GM21528 (cell line): Measurements from ENCODE around the gene NUDCD2.
A peak's percentile ranks its signal among the peaks of the same experiment; 100 is the strongest.
"Not testable (repeated sequence)": the region's sequence is repeated elsewhere in the genome, so short reads cannot be mapped to it uniquely, and the experiment has no call there.

ENCODE experiments used
- ATAC-seq: cut with Tn5 transposase; IDR thresholded peaks from one replicate; pipeline ENCODE4 v1.9.1; 2021; ENCODE audit warnings: mild to moderate bottlenecking, moderate library complexity; ENCODE audit not compliant: unreplicated experiment, low FRiP score

NUDCD2 gene

DNA sequence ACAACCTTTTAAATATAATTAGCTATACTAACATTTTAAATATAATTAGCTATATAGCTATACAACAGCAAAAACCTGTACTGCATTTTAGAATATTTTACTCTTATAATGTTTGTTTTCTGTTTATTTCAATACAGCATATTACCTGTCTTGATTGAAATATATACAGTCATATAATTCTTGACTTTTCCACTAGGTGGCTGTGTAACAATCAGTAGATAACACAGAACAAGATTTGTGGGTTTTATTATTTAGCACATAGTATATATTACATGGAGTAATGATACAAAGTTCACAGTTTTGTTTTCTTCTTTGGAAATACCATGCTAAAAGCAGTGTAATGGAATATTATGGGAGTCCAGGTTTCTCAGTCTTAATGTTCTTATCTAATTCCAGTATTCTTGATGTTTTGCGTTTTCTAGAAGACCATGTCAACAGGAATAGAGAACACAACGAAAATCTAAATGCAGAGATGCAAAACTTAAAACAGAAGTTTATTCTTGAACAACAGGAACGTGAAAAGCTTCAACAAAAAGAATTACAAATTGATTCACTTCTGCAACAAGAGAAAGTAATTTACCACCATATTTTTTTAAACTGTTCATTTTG, 13.8 kb upstream of the NUDCD2 start:
- ATAC-seq: peak; percentile 74

DNA sequence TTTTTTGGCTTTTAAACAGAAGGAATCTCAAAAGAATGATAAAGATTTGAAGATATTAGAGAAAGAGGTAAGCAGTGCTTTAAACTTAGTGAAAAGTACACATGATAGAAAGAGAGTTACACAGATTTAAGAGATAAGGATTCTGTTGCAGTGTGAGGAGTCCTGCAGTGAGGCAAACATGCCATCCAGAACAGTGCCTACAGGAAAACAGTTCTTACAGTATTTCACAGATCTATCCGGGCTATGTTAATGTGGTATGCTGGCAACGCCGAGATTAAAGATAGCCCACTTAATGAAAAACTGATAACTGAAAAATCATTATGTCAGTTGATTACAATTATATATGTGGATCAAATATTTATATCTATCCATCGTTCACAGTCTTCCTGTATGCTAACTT, 7.8 kb upstream of the NUDCD2 start:
- ATAC-seq: no peak

DNA sequence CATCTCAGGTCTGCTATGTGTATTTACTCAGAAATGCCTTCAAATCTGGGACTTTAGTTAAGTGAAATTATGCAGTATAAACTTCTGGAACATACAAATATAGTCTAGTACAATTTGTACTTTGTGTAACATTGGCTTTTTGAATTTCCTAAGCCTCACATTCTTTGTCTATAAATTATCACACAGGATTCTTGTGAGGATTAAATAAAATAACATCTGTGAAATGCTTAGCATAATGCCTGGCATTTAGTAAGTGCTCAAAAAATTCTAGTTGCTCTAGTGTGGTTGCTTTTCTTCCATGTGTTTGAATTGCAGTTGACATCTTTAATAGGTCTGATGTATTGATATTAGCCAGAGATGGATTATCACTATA, 3.1 kb upstream of the NUDCD2 start:
- no peak for ATAC-seq

DNA sequence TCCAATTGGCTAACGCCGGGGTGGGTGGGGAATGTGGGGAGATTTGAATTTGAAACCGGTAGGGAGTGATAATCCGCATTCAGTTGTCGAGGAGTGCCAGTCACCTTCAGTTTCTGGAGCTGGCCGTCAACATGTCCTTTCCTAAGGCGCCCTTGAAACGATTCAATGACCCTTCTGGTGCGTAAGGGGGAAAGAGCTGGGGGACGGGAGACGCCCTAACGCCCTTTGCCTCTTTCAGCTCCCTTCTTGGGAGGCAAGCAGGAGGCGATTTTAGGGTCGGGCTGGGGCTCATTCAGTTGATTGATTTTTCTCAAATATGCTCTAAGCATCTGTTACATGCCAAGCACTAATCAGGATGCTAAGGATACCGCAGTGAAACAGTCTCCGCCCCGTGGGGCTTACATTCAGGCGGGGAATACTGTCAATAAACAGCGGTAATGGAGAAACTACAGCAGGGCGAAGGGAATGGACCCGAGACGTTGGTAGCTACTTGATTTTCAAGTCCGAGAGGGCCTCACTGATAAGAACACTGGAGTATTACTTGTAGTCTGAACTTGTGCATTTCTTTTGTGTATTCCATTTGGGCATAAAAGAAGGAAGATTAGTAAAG, 765 bp upstream of the NUDCD2 start, which contains the start of gene HMMR:
HMMR (plus strand) TSS at position 71 of the 610 bp plus-strand sequence; CDS start at position 132, 61 bp downstream.
- peak; percentile 0 for ATAC-seq

DNA sequence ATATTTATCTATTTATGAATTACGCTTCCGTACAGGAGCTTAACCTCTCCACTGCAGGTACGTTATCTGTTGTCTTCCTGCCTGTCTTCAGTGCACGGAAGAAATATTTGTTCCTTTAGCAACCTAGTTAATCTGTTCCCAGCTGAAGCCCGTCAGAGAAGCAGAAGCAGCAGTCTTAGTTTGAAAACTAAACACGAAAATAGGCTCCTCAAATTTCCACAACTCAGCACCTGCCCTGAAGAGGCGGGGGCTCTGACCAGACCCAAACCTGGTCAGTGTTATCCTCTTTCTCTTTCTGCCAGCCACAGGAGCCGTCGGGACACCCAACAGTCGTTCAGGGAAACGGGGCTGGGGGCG, 462 bp downstream of the NUDCD2 start:
- ATAC-seq: peak; percentile 11

DNA sequence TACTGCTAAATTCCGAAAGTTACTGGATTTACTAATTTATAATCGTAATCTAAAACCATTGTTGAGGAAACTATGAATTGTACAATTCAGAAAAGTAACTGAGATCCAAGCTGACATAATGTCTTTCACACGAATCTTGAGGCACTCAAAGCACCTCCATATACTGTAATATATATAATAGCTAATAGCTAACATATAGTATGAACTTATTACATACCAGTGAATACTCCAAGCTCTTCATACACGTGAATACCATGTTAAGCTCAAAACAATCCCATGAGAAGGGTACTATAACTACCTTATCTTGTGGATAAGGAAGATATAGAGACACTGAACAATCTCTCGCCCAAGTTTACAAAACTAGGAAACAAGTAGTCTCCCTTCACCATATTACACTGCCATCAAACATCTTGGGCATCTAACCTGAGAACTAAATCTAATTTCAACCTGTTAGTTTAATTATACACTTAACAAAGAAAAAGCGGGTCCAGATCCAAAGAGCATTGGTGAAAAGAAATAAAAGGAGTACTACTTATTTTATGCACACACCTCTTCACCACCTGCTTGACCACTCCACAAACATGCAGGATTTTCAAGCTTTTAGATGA, 1.0 kb downstream of the NUDCD2 start:
- no peak for ATAC-seq

DNA sequence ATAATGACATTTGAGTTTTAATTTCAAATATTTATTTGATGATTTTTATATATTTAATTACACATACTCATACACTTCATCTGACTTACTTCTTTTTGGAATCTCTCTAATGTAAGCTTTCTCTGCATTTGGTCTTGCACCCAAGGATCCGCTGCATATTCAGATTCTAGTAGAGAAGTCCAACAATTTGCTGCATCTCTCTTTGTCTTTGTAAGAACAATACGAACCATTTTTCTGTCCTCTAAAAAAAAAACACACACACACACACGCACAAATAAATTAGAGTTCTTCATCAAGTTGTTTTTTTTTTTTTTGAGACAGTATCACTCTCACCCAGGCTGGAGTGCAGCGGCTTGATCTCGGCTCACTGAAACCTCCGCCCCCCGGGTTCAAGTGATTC, 3.1 kb downstream of the NUDCD2 start:
- no peak for ATAC-seq

DNA sequence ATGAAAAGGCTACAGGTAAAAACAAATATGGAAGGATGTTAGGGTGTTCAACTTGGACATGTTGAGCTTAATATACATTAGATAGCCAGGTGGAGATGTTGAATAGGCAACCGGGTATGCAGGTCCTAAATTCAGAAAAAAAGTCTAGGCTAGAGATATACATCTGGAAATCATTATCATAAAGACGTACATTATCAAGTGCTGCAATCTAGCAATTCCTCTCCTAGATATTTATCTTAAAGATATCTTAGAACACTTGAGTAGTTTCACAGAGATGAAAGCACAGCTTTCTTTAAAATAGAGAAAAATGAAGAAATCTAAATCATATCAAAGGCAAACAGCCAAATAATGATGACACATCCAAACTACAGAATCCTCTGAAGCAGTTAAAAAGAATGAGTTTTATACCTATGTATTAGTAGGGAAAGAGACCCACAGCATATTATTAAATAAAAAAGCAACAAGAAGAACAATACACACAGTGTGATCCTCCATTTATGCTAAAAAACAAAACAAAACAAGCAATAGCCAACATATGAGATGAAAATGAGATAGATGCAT, 3.8 kb downstream of the NUDCD2 start:
- no peak for ATAC-seq

DNA sequence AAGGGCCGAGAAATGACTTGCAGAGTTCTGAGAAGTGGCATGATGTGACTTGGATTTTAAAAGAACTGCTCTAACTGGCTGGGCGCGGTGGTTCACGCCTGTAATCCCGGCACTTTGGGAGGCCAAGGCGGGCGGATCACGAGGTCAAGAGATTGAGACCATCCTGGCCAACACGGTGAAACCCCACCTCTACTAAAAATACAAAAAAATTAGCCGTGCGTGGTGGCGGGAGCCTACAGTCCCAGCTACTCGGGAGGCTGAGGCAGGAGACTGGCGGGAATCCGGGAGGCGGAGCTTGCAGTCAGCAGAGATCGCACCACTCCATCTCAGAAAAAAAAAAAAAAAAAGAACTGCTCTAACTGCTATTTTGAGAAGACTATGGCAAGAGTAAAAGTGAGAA, 4.5 kb downstream of the NUDCD2 start:
- ATAC-seq: not testable (repeated sequence)

DNA sequence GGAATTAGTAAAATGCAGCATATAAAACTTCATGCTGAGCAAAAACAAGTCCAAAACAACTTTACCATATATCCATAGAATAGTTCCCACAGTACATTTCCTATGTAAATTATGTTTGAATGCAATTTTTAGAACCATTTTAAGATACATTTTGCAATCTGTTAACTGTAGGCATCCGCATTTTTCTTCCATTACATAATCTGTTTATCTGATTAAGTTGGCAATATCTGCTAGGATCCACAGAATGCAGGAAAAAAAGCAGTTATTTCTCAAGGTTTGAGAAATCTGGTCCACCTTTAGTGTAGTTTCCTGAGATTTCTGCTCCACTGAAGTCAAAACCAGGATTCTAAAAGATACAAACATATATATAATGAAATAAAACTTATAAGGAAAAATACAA, 6.2 kb downstream of the NUDCD2 start:
- ATAC-seq: no peak

DNA sequence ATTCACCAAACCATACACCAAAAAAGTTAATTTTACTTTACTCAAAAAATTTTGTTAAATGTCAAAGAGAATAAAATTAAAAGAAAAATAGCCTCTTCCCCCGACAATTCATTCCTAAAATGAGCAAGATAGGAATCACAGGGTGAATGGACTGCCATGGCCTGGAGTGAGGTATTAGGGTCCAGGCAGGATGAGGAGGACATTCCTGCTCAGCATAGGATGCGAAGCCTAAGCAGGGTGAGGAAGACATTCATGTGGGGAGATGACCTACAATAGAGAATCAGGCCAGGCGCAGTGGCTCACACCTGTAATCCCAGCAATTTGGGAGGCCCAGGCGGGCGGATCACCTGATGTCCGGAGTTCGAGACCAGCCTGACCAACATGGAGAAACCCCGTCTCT, 8.4 kb downstream of the NUDCD2 start:
- ATAC-seq: no peak

DNA sequence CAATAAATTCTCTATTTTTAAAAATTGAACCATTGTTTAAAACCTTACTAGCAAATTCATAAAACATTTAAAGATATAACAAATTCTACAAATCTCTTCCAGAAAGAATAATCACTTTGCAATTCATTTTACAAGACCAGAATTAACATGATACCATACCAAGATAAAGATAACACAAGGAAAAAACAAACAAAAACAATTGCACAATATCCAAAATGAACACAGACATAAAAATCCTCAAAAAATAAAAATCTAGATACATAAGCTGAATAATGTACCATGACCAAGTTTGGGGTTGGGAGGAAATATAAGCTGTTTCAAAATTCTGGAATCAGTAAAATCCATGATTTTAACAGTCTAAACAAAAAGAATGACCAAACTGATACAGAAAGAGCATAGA, 11.4 kb downstream of the NUDCD2 start:
- no peak for ATAC-seq

DNA sequence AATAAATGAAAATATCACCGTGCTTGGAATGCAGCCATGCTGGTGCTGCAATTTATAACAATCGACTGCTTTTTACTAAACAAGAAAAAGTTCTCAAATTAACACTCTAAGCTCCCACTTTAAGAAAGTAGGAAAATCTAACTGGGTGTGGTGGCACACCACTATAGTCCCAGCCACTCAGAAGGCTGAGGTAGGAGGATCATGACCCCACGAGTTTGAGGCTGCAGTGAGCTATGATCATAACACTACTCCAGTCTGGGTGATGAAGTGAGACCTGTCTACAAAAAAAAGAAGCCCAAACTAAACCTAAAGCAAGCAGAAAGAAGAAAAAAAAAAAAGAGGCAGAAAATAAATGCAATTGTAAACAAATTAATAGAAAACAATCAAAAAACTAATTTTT, 12.0 kb downstream of the NUDCD2 start:
- no peak for ATAC-seq

DNA sequence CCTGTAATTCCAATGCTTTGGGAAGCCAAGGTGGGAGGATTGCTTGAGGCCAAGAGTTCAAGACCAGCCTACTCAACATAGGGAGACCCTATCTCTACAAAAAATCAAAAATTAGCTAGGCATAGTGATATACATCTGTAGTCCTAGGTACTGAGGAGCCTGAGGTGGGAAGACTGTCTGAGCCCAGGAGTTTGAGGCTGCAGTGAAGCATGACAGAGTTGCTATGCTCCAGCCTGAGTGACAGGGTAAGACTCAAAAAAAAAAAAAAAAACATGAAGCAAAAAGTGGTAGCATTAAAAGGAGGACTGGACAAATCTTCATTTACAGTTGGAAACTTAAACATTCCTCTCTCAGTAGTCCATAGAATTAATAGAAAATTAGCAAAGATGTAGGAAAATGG, 12.7 kb downstream of the NUDCD2 start:
- no peak for ATAC-seq

DNA sequence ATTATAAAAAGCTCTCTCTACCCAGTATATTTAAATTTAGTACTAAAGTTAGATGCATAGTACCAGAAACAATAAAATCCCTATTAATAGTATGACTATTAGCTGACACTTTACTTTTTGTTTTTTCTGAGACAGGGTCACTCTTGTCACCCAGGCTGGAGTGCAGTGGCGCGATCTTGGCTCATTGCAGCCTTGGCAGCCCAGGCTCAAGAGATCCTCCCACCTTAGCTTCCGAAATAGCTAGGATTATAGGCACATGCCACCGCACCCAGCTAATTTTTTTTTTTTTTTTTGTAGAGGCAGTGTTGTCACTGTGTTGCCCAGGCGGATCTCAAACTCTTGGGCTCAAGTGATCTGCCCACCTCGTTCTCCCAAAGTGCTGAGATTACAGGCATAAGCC, 14.6 kb downstream of the NUDCD2 start:
- ATAC-seq: no peak

DNA sequence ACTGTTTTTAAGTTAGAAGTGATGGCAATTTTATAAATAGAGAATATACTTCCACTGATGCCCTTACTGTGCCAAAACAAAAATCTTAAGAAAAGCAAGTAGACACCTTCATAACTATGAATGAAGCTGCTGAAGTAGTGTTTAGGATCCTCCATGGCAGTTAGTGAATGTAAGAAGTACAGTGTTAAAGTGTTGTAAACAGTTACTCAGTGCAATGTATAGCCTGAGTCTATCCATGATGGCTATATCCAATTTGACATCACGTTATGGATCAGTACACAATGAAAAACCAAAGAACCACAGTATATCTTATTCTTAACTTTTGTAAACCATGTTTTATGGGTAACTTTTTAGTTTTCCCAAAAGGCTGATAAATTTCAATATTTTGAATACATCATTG, 15.4 kb downstream of the NUDCD2 start:
- ATAC-seq: no peak

DNA sequence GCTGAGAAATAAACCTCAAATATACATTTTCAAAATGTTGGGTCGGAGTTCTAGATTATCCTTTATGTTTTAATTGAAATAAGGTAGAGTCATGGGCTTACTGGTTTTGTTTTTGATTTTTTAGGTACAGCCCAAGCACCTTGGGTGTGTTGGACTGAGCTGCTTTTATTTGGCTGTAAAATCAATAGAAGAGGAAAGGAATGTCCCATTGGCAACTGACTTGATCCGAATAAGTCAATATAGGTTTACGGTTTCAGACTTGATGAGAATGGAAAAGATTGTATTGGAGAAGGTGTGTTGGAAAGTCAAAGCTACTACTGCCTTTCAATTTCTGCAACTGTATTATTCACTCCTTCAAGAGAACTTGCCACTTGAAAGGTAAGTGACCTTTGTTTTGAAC, 18.9 kb downstream of the NUDCD2 start:
- ATAC-seq: no peak

DNA sequence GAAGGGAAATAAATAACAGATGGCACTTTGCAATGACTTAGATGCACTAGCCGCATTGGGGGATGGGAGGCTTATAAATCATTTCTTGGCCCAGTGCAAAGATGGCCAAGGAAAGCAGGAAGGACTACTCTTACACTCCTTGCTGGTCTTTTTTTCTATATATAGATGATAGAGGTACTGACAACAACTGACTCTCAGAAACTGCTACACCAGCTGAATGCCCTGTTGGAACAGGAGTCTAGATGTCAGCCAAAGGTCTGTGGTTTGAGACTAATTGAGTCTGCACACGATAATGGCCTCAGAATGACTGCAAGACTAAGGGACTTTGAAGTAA, 20.8 kb downstream of the NUDCD2 start:
- ATAC-seq: no peak

DNA sequence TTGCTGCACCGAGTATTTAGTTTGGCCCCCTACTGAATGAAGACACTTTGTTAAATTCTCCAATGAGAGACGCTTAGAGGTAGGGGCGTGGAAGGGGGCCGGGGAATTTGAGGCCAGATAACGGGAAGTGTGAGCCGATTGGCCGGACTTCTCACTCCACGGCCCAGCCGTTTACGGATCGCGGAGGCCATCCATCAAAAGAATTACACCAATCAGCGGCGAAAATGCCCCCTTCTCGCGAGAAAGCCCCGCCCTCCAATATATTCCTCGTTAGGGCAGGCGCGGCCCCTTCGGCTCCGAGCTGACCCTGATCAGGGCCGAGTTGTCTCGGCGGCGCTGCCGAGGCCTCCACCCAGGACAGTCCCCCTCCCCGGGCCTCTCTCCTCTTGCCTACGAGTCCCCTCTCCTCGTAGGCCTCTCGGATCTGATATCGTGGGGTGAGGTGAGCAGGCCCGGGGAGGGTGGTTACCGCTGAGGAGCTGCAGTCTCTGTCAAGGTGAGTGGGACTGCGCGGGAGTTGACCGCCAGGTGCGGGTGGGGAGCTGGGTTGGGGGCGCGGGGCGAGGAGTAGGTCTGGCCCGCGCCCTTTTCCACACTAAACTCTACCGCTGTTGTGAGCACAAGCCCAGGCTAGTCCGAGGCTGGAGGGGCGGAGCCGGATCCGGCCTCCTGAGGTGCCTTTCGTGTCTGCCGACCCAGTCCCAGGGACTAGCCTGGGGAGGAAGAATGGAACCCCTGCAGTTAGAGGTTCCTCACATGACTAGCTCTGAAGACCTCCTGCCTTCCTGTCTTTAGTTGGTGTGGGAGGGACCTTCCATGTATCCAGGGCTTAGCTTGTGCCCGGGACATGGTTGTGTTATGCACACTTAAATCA, 22.4 kb downstream of the NUDCD2 start, which contains the start of gene CCNG1:
CCNG1 (plus strand) TSS at position 287 of the 874 bp plus-strand sequence. CDS start 1,662 bp downstream, outside the sequence.
- ATAC-seq: peak; percentile 99

DNA sequence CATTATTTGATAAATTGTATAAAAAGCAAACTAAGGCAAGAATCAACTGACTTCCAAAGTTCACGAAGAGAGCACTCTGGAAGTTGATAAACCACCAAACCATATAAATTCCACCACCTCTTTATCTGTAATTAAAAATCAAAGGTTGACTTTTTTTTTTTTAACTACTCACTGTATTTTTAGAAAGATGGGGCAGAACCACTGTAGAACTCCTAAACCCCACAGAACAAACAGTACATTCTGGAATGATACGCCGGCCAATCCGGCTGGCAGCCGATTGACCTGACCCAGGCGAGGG, 22.9 kb downstream of the NUDCD2 start:
- ATAC-seq: no peak

DNA sequence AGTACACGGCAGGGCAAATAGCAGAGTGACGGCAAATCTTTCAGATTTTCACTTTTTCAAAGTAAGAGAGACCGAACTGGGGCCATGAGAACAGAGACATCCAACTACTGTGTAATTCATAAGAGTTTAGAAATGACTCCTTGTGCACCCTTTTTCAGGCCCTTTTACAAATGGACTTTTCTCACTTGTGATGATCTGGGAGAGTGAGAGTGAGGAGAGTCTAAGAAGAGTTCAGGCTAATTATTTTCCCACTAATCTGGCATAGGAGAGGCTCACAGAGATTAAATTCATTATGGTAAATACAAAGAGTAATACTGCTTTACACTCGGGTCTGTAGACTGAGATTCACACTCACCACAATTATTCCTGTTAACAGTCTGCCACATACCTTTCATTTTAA, 23.4 kb downstream of the NUDCD2 start:
- ATAC-seq: no peak
